HG03066 (cell line): ENCODE measurements around the gene SNX30.
"Not testable (repeated sequence)": the region's sequence is repeated elsewhere in the genome, so short reads cannot be mapped to it uniquely, and the experiment has no call there.

ENCODE experiments used
- ATAC-seq: cut with Tn5 transposase; IDR thresholded peaks from one replicate; pipeline ENCODE4 v1.9.1; 2021; ENCODE audit warnings: low read depth; ENCODE audit not compliant: unreplicated experiment

Gene SNX30, protein sequence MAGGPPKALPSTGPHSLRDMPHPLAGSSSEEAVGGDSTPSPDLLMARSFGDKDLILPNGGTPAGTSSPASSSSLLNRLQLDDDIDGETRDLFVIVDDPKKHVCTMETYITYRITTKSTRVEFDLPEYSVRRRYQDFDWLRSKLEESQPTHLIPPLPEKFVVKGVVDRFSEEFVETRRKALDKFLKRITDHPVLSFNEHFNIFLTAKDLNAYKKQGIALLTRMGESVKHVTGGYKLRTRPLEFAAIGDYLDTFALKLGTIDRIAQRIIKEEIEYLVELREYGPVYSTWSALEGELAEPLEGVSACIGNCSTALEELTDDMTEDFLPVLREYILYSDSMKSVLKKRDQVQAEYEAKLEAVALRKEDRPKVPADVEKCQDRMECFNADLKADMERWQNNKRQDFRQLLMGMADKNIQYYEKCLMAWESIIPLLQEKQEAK

DNA sequence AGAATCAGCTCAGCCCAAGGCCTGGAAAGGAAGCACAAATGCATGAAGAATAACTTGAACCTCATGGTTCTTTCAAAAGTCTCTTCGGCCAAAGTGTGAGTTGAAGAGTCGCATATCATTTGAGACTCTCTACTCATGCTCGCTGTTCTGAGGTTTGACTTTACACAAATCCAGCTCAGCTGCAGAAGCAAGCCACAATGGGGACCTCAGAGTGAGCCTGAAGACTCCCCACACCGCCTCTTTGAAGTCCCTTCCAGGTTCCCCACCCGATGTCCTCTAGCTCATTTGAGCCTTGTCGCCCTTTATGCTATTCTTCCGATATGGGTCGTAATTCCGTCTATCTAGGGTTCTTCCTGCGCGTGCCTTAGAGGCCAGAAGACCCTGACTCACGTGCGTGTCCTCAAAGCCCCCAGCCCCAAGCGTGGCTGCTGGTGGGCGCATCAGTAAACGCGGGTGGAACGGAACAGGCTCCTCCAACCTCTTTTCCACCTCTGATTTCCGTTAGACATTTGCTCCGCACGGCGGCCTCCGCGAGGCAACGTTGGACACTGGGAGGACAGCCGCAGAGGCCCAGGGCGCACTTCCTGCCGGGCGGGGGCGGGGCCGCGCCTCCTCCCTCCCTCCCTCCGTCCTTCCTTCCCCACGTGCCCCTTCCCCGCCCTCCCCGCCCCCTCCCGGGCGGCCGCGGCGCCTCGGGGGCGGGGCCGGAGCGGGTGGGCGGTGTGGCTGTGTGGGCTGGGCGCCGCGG is at the start of gene SNX30:
Gene SNX30, plus strand, starts transcription at position 745 of the 748 bp plus-strand sequence. CDS start 242 bp downstream, outside the sequence.
- ATAC-seq: peak; percentile 64

DNA sequence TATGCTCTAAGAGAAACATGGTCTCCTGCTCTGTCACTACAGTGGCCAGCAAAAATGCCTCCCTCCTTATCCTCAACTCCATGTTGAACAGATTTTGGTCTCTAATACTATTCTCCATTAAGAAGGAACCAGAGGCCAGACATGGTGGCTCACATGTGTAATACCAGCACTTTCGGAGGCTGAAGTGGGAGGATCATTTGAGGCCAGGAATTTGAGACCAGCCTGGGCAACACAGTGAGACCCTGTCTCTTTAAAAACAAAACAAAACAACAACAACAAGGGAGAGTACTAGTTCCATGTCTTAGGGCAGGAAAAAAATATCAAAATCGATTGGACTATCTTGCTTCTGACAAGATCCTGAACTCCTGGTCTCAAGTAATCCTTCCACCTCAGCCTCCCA is 47.3 kb upstream of the SNX30 start:
- no peak for ATAC-seq

DNA sequence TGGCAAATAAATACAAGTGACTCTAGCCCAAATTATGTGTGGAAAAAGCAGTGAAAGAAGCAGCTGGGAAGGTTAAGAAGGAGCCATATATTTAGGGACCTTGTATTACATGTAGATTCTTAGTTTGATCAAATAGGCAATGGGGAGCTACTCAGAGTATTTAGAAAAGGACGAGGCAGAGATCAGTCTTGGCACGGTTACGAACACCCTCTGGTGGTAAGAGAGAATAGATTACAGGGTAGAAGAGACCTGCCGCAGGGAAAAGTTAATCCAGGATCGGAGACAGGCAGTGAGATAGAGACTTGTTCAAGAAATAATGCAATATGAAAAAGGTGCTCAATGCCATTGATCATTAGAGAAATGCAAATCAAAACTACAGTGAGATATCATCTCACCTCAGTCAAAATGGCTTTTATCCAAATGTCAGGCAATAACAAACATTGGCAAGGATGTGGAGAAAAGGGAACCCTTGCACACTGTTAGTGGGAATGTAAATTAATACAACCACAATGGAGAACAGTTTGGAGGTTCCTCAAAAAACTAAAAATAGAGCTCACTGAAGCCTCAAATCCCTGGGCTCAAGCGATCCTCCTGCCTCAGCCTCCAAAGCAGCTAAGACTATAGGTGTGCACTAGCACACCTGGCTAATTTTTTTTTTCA is 44.7 kb upstream of the SNX30 start:
- no peak for ATAC-seq

DNA sequence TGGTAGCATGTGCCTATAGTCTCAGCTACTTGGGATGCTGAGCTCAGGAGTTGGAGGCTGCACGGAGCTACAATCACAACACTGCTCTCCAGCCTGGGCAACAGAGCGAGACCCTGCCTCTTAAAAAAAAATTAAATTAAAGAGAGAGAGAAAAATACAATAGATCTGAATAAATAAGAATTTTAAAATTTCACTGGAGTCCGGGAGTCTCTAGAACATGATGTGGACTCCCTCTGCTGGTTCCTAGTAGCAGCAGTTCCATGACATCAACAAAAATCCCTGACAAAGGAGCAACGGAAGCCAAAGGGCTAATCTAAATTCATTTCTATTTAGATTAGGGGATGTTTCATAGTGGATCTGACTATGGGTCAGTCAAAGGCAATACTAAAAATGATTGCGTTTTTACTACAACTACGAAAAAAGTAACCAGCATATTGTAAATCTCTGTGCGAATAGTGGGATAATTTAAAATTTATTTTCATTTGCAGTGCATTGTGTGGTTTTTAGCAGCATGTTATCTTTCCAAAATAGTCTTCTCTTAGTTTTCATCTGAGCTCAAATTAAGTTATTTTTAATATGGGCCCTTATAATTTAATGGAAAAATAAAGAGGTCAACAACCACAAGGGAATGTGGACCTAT is 39.4 kb upstream of the SNX30 start:
- no peak for ATAC-seq

DNA sequence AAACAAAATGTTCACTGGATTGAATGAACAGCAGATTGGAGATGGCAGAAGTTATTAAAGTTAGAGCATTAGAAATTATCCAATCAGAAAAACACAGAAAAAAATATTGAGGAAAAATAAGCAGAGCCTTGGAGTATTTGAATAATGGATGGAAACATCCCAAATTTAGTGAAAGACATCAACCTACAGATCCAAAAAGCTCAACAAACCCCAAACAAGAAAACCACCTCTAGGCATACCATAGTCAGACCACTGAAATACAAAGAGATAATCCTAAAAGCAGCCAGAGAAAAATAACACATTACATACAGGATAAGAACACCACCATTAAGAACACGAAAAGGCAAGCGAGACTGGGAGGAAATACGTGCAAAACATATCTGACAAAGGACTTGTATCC is 37.9 kb upstream of the SNX30 start:
- no peak for ATAC-seq

DNA sequence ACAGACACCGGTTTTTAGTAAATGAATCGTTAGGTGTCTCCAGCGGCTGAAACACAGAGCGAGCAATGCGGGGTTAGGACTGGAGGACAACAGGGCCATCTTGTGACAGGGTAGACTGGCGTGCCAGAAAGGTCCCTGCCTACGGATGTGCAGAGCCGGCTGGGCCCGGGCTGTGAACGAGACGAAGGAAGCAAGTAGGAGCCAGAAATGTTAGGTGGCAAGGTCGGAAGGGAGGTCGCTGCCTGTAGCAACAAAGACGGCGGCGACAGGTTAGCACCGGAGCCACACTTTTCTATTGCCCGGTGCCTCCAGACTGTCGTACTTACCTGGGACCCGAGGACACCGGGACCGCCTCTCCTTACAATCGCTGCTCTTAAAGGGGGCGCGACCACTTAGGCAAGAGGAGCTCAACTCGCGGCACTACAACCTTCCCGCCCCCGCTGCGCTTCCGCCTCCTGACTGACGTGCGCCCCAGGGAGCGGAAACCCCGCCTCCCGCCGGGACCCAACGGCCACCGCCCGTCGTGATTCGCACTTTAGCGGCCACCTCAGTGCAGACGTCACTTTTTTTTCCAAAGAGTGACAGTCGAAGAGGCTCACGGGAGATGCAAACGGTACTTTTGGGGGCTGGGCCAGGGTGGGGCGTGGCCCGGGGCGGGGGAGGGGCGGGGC is 32.8 kb upstream of the SNX30 start, which contains the start of gene INIP:
Gene INIP, minus strand, starts transcription at position 457 of the 671 bp plus-strand sequence. CDS start 1,632 bp downstream, outside the sequence.
- ATAC-seq: peak; percentile 92

DNA sequence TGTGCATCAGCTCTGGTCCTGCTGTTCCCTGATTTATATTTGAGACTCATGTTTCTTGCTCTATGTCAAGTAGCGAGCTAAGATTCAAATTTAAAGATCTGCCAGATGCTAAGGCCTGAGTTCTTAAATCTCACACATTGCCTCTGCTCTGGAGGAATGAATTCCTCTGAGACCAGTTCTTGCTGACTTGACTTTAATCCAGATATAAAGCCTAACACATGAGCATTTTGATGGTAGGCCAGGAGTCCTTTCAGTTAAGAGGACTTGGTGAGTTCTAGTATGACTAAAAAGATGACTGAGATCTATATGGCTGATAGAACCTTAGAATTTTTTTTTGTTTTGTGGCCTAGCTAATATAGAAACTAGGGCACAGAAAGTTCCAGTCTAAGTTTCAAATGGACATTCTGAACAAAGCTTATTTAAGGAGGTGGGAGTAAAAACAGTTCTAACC is 31.3 kb upstream of the SNX30 start:
- no peak for ATAC-seq

DNA sequence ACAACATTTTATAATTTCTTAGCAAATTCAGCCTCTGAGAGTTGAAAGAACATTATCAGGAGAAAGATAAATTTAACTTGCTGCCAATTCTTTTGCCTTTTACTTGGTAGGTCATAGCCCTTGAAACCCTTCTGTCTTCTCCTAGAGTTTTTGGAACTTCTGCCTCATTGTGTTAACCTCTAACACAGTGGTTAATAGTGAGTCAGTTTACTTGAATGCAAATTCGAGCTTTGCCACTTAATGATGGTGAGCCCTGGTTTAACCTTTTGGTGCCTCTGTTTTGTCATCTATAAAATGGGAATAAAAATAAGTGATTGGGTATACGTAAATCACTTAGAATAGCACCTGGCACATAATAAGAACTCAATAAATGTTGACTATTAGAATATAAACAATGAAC is 30.9 kb upstream of the SNX30 start:
- ATAC-seq: no peak

DNA sequence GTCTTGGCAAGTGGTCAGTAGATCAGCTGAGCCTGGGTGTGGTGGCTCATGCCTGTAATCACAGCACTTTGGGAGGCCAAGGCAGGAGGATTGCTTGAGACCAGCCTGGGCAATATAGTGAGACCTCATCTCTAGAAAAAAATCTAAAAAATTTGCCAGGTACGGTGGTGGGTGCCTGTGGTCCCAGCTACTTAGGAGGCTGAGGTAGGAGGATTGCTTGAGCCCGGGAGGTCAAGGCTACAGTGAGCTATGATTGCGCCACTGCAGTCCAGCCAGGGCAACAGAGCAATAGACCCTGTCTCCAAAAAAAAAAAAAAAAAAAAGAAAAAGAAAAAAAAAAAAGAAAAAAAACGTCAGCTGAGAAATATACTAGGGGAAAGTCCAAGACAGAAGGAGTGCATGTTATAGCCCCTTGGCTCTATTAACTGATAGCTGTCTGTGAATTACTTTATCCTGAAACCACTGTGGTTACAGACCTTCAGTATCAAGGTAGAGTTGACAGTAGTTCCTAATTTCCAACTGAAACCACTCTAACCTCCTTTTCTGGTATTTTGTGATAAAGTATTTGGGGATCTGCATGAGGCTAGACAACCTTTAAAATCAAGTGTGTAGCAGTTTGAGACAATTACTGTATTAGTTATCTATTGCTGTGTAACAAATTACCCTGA is 30.3 kb upstream of the SNX30 start:
- no peak for ATAC-seq

DNA sequence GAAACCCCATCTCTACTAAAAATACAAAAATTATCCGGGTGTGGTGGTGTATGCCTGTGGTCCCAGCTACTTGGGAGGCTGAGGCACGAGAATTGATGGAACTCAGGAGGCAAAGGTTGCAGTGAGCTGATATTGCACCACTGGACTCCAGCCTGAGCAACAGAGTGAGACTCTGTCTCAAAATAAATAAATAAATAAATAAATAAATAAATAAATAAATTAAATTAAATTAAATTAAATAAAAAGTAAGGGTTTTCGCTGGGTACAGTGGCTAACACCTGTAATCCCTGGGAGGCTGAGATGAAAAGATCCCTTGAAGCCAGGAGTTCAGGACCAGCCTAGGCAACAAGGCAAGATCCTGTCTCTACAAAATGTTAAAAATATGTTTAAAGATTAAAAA is 27.8 kb upstream of the SNX30 start:
- not testable (repeated sequence) for ATAC-seq

DNA sequence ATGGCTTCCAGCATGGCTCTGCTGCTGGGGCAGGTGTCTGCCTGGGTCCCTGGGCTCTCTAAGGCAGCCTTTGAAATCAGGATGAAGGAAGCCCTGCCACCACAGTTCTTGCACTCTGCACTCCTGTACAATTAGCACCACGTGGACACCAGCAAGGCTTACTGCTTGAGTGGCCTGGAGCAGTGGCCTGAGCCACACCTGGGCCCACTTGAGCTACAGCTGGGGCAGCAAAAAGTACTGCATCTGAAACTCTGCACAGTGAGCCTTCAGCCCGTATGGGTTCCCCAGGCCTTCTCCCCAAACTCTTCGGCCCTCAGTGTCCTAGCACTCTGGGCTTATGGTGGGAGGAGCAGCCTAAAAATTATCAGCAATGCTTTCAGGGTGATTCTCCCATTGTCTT is 24.6 kb upstream of the SNX30 start:
- ATAC-seq: peak; percentile 47

DNA sequence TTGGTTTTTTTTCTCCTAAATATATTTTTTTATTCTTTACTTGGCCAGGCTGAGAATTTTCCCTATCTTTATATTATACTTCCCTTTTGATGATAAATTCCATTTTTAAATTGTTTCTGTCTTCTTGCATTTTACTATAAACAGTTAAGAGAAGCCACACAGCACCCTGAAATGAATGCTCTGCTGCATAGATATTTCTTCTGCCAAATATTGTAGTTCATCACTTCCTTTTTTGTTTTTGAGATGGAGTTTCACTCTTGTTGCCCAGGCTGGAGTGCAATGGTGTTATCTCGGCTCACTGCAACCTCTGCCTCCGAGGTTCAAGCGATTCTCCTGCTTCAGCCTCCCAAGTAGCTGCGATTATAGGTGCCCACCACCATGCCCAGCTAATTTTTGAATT is 24.1 kb upstream of the SNX30 start:
- ATAC-seq: peak; percentile 61

DNA sequence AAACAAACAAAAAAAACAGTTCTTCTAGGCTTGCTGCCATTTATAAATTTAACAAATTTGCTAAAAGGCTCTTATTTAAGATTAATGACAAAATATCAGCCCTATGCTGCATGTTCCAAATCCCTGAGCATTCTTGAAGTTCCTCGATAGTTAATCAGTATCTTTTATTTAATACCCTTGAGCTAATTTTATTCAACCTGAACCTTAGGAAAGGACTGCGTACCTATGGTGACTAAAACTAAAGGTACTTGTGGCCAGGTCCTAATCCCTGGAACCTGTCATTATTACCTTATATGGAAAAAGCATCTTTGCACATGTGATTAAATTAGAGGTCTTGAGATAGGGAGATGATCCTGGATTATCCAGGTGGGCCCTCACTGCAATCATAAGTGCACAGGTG is 22.2 kb upstream of the SNX30 start:
- ATAC-seq: no peak

DNA sequence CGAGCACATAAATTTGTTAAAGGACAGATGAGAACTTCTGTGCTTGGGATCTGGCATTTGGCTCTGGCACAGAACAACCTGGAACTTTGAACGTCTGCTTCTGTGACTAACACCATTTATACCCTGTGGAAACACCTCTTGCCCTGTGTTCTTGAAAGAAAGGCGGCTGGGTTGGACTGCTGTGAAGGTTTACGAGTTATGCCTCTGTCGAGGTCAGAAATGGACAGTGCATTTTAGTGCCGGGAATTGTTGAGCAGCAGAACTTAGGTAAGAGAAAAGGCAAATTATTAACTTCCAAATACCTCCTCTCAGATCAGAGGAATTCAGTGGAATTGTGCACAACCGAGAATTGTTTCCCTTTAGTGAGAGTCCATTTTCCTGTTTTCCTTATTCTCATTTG is 18.6 kb upstream of the SNX30 start:
- no peak for ATAC-seq

DNA sequence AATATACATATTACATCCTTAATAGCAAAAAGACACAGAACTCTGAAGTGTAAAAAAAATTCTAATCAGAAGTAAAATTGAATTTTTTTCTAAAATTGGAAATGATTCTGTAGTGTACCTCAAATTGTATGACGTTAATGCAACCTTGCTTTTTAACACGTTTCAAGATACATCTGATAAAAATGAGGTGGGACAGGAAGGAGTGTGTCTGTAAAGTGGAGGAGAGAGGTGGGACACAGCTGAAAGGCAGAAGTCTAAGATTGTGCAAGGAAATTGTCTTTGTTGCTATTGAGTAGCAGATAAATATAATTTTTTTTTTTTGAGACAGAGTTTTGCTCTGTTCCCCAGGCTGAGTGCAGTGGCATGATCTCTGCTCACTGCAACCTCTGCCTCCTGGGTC is 15.7 kb upstream of the SNX30 start:
- ATAC-seq: no peak

DNA sequence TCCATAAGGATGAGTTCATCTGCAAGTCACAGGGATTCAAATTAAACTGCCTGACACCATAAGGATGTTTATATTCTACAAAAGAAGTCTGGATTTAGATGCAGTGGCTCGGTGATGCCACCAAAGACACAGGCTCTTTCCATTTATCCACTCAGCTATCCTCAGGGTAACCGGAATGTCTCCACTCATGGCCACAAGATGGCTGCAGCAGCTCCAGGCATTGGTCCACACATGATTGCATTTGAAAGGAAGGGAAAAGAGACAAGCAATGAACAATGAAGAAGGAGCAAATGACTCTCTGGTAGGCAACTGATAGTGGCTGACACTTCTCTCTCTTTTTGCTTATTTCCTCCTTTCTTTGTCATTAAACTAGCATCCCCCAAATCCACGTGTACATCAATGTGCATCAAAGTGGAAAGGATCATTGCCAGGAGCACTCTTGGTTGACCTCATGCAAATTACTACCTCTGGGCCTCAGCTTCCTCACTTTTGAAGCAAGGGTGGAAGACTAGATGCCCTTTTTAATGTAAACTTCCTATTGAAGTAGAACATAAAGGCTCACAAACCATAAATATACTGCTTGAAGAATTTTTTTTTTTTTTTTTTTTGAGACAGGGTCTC is 7.2 kb upstream of the SNX30 start:
- no peak for ATAC-seq

DNA sequence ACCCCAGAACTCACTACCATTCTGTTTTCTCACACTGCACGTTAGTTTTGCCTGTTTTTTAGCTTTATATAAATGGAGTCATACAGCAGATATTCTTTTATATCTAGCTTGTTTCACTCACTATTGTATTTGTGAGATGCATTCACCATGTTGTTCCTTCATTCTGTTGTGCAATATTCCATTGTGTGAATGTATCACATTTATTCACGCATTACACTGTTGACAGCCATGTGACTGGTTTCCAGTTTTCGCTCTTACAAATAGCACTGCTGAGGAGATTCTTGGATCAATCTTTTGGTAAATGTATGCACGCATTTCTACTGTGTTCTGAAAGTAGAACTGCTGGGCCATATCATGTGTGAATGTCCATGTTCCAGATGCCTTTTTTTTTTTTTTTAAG is 6.4 kb upstream of the SNX30 start:
- ATAC-seq: no peak

DNA sequence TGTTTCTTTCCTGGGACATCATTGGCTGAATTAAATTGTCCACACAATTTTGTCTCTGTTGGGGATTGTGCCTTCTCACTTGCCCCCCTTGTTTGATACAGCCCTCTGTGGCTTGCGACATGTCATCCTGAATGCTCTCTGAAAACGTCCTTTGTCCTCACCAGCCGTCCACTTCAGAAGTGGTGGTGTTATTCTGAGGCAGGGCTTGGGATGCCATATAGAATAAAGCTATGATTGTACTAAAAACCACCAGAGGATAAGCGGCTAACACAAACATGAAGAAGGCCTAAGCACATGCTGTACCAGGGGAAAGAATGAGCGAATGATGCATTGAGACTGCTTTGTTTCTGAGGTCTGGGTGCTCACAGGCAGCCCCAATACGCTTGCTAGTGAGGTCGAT is 3.5 kb upstream of the SNX30 start:
- no peak for ATAC-seq

DNA sequence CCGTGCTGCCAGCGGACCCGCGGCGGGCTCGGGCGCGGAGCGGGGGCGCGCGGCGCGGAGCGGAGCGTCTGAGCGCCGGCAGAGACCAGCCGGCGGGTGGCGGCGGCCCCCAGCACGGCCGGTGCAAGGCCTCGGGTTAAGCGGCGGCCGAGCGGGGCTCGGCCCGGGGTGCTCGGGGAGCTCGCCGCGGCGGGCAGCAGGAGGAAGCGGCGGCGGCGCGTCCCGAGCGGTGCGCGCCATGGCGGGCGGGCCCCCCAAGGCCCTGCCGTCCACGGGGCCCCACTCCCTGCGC is 150 bp downstream of the SNX30 start:
- no peak for ATAC-seq
